GM18499 (cell line): Measurements from ENCODE around the gene MAB21L3.

Source experiments
- ATAC-seq: cut with Tn5 transposase; IDR thresholded peaks from one replicate; pipeline ENCODE4 v1.9.1; 2021; ENCODE audit warnings: moderate number of reproducible peaks; ENCODE audit not compliant: insufficient read depth, unreplicated experiment

Gene MAB21L3

GRCh38 chr1:116106646-116107045 is 4.6 kb upstream of the MAB21L3 start:
- ATAC-seq, result no peak

DNA sequence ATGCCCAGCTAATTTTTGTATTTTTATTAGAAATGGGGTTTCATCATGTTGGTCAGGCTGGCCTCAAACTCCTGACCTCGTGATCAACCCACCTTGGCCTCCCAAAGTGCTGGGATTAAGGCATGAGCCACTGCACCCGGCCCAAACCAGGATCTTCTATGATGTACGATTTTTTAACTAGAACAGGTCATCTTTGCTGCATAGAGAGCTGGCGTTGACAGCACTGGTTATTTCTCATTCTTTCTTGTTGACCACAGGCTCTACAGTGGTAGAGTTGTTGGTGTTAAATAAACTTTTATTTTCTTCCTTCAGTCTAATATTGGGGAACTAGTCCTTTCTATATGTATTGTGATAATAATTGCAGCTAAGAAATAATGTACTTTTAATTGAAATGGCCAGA is 3.8 kb upstream of the MAB21L3 start:
- ATAC-seq, result no peak

DNA sequence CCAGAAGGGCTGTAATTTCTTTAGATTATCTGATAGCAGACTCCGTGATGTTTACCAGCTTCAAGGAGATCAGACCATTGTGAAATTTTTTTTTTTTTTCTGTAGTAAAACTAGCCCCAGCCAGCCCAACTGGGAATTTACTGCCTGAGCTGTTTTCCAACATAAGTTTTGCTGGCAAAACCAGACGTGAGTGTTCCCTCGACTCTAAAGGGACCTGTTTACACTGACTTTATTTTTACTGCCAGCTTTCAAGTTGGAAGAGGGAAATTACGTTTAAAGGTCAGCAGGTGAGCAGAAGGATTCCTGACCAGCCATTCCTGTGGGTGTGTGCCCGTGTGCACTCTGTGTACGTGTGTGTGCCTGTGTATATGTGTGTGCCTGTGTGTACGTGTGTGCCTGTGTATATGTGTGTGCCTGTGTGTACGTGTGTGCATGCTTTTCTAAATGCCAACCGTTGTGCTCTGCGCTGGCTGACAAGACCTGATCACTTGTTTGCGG is 374 bp downstream of the MAB21L3 start:
- no peak for ATAC-seq

DNA sequence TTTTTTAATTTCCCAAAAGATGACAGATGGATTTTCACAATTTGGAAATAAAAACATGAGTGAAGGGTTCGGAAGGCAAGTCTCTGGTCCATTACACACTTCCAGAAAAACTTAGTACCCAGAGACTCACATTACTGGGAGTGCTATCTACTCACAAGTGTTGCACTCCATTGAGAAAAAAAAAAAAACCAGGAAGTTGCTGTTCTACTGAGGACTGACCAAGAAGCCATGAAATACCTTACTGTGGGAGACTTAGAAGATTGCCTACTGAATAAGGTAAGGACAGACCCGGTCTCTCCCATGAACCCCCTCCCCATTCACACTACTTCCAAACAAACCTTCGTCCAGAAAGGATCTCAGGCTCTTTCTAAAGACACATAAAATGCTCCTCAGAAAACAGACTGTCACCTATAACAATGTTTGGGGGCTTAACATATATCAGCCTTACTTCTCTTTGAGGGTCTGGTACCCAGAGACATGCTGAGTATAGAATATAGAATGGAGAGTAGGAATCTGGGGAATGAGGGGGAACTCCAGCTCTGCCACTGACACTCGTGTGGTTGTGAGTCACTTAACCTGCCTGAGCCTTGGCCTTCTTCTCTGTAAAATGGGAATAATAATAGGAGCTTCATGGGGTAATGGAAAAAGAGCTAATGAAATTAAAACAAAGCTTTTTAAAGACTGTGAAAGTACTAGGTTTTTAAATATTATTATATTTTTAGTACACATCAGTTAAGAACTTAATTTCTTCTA is 1.4 kb downstream of the MAB21L3 start:
- ATAC-seq, result no peak

DNA sequence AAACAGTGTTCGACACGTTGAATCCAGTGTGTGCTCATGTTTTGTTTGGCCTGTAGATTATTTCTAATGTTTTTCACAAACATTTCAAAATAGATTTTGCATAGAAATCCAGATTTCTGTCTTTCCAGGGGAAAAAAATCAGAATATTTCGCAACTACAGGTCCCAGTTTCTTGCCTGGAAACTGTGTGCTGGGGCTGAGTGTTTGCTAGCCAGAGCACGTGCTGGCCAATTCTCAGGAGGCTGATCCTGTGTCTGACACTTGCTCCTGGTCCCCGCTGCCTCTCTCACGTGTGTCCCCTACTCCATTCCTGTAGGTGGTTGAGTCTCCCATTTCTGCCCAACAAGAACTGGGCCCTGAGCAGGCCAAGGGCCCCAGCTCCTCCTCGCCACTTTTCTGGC is 2.4 kb downstream of the MAB21L3 start:
- no peak for ATAC-seq

GRCh38 chr1:116115476-116116439 is 4.6 kb downstream of the MAB21L3 start:
- ATAC-seq, result no peak

GRCh38 chr1:116118471-116118870 is 7.3 kb downstream of the MAB21L3 start:
- ATAC-seq, result no peak

- no peak for ATAC-seq
Observed at GRCh38 chr1:116119876-116120275, 8.7 kb downstream of the MAB21L3 start.

GRCh38 chr1:116122955-116123757 is 12.0 kb downstream of the MAB21L3 start:
- ATAC-seq, result no peak

- no peak for ATAC-seq
Observed at GRCh38 chr1:116123837-116124533, 12.8 kb downstream of the MAB21L3 start.

GRCh38 chr1:116125758-116126157 is 14.6 kb downstream of the MAB21L3 start:
- ATAC-seq, result no peak

DNA sequence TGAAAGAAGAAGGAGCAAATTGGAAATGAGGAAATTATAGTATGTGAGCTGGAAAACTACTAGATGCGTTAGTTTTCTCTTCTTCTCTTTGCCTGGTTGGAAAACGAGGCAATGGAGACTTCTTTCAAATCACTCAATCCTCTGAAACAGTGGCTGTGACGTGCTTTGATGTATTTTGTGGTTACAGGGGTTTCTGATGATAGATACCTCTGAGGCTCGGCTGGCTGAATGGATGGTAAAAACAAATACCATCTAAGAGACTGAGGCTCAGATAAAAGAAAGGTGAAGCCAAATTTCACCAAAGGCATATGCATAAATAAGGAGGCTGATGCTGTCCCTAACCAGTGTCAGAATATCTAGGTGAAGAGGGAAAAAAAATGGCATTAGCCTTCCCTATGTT is 15.1 kb downstream of the MAB21L3 start:
- no peak for ATAC-seq

GRCh38 chr1:116127123-116127847 is 16.1 kb downstream of the MAB21L3 start:
- ATAC-seq, result no peak

DNA sequence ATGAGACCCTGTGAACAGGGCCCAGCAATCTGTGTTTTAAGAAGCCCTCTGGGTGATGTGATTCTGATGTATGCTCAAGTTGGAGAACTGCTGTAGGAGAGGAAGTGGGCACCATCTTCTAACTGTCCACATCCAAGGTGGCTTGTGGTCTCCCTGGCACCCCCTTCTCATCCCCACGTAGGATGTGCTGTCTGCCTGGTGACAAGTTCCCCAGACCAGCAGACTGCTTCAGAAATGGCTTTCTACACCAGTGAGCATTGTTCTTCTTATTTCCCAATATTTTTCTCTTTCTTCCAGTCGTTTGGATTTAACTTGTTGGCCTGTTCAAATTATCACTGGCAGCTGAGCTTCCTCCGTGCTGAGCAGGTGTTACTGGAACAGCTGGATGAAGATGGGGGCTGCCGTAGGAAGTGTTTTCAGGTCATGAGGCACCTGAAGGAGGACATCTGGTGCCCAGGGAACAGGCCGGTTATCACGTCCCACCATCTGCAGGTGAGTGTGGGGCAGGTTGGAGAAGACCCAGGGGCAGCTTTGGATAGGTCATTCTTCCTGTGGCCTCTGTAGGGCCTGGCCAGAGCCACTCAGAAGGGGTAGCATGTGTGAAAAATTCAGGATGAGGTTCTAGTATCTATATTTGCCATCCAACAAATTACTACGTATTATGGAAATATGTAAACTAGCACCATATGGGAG is 16.8 kb downstream of the MAB21L3 start:
- ATAC-seq, result no peak

- no peak for ATAC-seq
Observed at GRCh38 chr1:116128664-116129063, 17.5 kb downstream of the MAB21L3 start.

- no peak for ATAC-seq
Observed at GRCh38 chr1:116129537-116129936, 18.3 kb downstream of the MAB21L3 start.

GRCh38 chr1:116130356-116130755 is 19.2 kb downstream of the MAB21L3 start:
- ATAC-seq, result no peak

DNA sequence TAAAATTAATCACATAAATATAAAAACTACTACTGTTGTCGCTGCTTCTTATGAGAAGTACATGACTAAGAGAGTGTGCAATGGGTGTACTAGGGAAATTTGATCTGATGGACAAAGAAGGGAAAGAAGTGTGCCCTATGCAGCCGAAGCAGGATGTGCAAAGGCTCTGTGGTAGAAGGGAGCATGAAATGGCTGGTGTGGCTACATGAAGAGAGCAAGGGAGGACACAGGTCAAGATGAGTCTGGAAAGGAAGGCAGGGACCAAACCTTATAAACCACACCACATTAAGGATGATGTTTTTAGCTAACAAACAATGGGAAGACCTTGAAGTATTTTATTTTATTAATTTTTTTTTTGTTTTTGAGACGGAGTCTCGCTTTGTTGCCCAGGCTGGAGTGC is 20.0 kb downstream of the MAB21L3 start:
- no peak for ATAC-seq
